Skin epidermis (tissue), 12 donors: ENCODE results near the gene LCNL1.
"Not testable (repeated sequence)": the region's sequence is repeated elsewhere in the genome, so short reads cannot be mapped to it uniquely, and the experiment has no call there.

Experiments
- H3K27ac ChIP-seq, 21 experiments: fragments of 200-600 bp; sonication (generic) in 11 of 21; one replicate each; pipeline ENCODE4 v1.5.0; 2020; ENCODE audit warnings: mild to moderate bottlenecking in 3 of 21, inconsistent platforms in 2 of 21, moderate library complexity in 2 of 21
- H3K4me3 ChIP-seq, 7 experiments: fragments of 200-600 bp; sonication (generic) in 2 of 7; one replicate each; pipeline ENCODE4 v1.5.0; 2020; ENCODE audit warnings: inconsistent platforms in 2 of 7, mild to moderate bottlenecking in 2 of 7, moderate library complexity in 1 of 7

LCNL1 gene

DNA sequence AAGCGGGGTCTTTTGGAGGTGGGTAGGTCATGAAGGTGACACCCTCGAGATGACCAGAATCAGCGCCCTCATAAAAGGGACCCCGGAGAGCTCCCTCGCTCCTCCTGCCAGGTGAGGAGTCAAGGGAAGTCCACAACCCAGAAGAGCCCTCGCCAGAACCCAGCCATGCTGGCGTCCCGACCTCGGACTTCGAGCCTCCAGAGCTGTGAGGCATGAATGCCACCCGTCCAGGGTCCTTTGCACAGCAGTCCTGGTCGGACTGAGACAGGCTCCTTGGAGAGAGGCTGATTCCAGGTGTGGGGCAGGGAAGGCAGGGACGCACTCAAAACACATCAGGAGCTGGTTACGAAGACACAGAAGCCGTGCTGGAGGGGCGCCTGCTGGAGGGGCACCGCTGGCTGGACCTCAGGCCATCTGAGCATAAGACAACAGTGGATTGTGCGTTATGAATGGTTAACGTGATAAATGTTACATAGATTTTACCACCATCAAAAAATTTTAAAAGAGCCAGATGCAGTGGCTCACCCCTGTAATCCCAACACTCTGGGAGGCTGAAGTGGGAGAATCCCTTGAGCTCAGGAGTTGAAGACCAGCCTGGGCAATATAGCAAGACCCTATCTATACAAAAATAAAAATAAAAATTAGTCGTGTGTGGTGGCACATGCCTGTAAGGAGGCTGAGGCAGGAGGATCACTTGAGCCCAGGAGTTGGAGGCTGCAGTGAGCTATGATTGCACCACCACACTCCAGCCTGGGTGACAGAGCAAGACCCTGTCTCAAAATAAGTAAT, 19.3 kb downstream of the LCNL1 start:
- H3K27ac ChIP-seq, result no peak overlapping the region
- no peak overlapping the region for H3K4me3 ChIP-seq

GRCh38 chr9:137002646-137003041, 19.9 kb downstream of the LCNL1 start:
- no peak overlapping the region for H3K4me3 ChIP-seq
- H3K27ac ChIP-seq, result no peak overlapping the region

DNA sequence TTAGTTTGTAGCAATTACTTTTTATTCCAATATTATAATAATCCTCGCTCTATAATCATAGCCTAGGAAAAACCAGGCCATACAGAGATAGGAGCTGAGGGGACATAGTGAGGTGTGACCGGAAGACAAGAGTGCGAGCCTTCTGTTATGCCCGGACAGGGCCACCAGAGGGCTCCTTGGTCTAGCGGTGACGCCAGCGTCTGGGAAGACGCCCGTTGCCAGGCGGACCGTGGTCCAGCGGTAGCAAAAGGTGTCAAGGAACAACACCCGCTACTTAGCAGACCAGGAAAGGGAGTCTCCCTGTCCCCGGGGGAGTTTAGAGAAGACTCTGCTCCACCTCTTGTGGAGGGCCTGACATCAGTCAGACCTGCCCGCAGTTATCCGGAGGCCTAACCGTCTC, 21.5 kb downstream of the LCNL1 start:
- not testable (repeated sequence) for H3K27ac ChIP-seq, H3K4me3 ChIP-seq

- Histone ChIP-seq H3K27ac (no peak overlapping the region), H3K4me3 (no peak overlapping the region)
Observed at GRCh38 chr9:137006116-137007003, 23.6 kb downstream of the LCNL1 start.

DNA sequence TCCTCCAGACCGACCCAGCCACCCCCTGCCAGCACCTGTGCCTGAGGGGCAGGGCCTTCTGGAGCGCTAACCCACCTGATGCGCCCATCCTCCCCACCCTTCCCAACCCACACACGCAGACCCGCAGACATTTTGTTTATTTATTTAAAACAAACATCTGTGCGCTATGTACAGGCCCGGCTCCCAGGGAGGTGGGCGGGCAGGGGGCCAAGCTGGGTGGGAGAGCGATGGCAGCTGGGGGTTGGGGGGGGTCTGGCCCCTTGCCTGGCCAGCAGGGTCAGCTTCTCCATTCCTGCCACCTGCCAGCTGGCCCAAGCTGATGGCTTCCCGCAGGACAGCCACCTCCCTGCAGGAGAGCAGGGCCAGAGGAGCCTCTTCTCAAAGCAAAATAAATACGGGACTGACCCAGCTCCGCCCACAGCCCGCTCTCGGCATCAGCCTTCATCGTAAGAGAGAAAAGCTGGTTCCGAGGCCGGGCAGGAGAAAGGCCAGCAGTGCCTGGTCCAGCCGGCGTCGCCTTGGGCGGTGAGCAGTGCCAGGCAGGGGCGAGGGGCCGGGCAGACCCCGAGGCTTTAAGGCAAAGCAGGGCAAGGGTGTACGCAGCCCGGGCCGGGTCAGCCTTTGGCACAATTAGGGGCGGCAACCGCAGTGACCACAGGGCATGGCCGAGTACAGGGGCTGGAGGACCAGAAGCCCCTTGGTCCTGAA, 24.5 kb downstream of the LCNL1 start:
- Histone ChIP-seq H3K27ac (no peak overlapping the region), H3K4me3 (no peak overlapping the region)

DNA sequence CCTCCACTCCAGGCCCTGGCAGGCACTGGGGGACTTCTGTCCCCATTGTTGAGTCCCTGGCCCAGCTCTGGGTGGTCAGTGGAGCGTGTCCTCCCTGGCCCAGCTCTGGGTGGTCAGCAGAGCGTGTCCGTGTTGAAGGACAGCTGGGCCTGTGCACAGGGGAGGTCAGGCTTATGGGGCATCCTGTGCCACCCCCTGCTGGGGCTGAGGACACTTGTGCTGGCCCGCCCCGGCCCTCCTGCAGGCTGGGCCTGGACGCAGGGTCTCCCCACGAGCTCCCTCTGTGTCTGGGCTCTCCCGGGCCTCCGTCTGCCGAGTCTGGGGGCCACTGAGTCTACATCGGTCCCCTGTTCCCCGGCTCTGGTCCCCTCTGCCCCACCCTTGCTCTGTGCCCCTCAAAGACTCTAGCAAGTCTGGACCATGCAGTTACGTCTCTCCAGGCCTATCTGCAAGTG, 25.1 kb downstream of the LCNL1 start:
- Histone ChIP-seq H3K4me3 (no peak overlapping the region), H3K27ac (no peak overlapping the region)

GRCh38 chr9:137008312-137008711, 25.5 kb downstream of the LCNL1 start:
- H3K27ac ChIP-seq, result no peak overlapping the region
- H3K4me3 ChIP-seq, result no peak overlapping the region

DNA sequence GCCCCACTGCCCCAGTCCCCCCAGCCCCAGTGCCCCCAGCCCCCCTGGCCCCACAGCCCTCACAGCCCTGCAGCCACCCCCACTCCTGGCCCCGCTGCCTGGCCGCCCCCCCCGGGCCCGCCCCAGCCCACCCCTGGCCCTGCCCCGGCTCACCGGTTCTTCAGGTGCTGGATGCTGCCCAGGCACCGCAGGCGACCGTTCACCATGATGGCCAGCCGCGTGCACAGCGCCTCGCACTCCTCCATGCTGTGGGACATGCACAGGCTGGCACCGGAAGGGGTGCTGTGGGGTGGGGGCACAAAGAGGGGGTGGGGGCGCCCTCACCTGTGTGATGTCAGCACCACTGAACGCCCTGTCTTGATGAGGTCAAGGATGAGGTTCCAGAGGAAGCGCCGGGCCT, 26.4 kb downstream of the LCNL1 start:
- Histone ChIP-seq H3K27ac (no peak overlapping the region), H3K4me3 (no peak overlapping the region)

DNA sequence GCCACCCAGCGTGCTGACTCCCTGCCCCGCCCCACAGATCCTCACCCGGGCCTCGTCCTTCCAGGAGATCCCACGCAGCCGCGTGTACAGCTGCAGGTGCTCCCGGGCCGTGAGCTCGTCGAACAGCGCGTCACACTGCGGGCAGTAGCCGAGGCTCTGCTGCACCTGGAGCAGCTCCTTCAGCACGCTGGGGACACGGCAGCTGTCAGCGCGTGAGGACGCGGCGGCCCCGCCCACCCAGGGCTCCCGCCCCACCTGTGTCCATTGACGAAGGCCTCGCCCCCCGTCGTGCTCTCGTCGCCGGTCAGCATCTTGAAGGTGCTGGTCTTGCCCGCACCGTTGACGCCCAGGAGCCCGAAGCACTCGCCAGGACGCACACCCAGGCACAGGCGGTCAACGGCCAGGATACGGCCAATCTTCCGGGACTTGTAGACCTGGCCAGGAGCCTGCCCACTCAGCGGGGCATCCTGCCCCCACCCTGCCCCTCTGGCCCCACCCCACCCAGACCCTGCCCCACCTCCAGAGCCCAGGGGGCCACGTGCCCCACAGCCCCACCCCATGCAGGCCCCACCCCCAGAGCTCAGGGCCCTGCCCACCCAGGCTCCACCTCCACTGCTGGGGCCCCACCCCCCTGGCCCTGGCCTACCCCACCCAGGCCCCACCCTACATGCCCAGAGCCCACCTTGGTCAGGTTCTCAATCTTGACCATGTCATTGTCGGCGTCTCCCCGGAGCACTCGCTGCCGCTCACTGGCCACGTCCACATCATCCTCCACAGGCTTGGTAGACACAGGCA, 27.3 kb downstream of the LCNL1 start:
- Histone ChIP-seq H3K27ac (no peak overlapping the region), H3K4me3 (no peak overlapping the region)

DNA sequence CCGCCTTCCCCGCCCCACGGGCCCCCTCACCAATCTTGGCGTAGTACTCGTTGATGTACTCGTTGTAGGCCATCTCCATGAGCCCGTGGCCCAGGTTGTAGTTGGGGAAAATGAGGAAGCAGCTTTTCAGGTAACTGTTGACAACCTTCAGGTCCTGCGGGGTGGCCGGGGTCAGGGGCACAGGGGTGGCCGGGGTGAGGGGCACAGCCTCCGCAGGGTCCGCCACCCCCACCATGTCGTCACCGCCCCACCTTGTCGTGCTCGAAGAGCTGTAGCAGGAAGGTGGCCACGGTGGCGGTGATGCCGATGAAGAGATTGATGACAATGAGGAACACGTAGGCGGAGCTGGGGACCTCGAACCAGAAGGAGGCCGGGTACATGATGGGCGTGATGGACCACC, 28.4 kb downstream of the LCNL1 start:
- Histone ChIP-seq H3K4me3 (no peak overlapping the region), H3K27ac (no peak overlapping the region)

DNA sequence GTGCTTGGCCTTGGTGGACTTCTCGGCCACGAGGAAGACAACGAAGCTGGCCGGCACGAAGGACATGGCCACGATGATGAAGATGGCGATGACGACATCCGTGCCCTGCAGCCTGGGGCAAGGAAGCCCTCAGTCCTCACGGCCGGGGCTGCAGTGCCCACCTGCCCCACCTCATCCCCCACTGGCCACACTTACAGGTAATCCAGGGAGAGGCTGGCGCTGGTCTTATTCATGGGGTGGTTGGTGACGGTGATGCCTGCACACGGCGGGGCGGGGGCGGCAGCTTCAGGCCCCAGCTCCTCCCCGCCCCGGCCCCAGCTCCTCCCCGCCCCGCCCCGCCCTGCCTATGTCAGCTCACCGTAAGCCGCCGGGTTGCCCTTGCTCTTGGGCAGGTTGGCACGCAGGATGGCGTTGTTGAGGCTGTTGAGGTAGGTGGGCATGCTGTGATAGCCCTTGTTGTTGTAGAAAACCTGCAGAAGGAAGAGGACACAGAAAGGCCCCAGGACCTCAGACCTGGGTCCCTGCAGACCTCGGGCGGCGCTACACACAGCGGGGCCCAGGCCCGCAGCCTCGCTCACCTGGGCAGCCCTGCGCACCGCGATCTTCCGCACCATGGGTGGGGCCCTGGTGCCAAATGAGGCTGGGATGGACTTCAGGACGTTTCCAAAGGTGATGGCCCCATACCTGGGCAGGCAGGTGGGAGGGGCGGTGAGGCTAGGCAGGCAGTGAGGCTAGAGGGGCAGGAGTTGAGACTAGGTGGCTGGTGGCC, 29.3 kb downstream of the LCNL1 start:
- no peak overlapping the region for H3K4me3 ChIP-seq

GRCh38 chr9:137012694-137013570, 30.1 kb downstream of the LCNL1 start:
- Histone ChIP-seq H3K27ac (no peak overlapping the region), H3K4me3 (no peak overlapping the region)

More for the DNA sequence above, 29.3 kb downstream of the LCNL1 start:
- no peak overlapping the region for H3K27ac ChIP-seq

DNA sequence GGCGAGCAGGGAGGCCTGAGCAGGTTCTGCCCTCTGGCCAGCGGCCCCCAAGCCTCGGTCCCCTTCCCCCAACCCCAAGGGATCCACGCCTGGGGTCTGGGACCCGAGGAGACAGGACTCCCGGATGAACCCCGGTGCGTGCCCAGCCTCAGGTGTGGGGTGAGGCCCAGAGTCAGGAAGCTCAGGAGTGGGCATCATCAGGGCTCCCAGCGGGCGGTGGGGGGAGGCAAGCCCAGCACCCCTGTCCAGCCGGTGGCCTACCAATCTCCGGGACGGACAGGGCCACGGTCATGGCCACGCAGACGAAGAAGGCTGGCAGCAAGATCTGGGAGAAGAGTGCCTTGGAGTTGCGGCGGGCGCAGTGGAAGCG, 30.8 kb downstream of the LCNL1 start:
- no peak overlapping the region for H3K27ac ChIP-seq

DNA sequence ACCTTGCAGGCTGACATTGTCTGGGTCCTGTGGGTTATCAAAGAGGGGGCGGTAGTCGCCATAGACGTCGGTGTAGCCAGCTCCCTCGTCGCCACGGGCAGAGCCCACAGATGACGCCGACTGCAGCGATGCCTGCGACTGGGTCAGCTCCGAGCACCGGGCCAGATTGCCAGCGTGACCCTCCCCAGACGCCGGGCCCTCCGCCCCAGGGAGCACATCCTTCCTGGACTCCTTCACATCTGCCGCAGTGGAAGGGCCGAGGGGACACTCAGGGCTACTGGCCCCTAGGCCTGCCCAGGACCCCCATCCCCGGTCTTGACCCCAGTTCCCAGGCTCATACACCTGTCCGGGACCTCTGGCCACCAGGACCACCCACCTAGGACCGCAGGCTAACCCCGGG, 31.4 kb downstream of the LCNL1 start:
- Histone ChIP-seq H3K27ac (no peak overlapping the region), H3K4me3 (no peak overlapping the region)

More for the DNA sequence above, 30.8 kb downstream of the LCNL1 start:
- no peak overlapping the region for H3K4me3 ChIP-seq

DNA sequence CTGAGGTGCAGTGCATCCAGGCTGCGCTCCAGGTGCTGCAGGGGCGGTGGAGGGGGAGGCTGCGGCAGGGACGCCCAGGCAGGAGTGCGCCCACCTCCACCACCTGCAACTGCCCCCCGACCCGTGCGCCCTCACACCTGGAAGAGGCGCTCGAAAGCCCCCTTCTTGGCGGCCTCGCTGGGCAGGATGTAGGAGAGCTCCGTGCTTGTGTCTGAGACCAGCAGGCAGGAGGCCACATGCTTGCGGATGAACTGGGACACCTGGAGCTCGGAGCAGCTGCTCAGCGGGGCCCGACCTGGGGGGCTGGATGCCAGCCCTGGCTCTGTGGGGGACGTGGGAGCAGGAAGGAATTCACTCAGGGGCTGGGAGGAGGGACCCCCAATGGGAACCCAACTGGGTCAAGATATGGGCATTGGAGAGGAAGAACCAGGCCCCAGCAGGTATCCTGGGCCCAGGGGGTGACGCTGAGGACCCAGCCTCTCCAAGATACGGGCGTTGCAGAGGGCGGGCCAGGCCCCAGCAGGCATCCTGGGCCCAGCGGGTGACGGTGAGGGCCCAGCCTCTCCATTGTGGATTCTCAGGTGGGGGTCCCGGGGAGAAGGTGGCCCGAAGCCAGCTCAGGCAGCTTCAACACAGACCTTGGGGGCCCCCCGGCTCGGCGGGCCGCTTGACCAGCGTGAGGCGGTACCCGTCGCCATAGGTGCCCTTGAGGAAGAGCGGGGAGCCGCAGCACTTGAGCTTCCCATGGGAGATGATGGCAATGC, 32.2 kb downstream of the LCNL1 start:
- no peak overlapping the region for H3K4me3 ChIP-seq
- H3K27ac ChIP-seq, result no peak overlapping the region

- Histone ChIP-seq H3K27ac (no peak overlapping the region), H3K4me3 (no peak overlapping the region)
Observed at GRCh38 chr9:137015540-137015930, 32.7 kb downstream of the LCNL1 start.

DNA sequence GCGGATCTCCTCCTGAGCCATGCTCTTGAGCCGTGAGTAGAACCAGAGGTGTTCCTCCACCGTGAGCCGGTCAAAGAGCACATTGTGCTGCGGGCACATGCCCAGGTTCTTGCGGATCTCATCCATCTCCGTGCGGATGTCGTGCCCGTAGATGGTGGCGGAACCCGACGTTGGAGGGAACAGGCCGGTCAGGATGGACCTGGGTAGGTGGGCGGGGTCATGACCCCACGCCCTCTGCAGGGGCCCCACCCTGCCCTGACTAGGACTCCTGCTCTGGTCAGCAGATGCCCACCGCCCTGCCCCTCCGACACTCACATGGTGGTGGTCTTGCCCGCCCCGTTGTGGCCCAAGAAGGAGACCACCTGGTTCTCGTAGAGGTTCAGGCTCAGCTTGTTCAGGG, 33.2 kb downstream of the LCNL1 start:
- Histone ChIP-seq H3K4me3 (no peak overlapping the region), H3K27ac (no peak overlapping the region)
